ENCODE measurements around the gene FBXO40.

DNA sequence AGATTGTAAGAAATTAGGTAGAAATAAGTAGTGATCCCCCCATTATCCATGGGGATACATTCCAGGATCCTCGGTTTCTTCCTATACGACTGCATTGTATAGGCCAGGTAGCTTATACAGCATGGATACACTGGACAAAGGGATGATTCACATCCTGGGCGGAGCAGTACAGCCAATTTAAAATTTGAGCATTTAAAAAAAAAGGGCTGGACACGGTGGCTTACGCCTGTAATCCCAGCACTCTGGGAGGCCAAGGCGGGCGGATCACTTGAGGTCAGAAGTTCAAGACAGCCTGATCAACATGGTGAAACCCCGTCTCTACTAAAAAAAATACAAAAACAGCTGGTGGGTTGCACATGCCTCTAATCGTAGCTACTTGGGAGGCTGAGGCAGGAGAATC is 26.4 kb upstream of the FBXO40 start:
- TF ChIP-seq, protein P1, sequence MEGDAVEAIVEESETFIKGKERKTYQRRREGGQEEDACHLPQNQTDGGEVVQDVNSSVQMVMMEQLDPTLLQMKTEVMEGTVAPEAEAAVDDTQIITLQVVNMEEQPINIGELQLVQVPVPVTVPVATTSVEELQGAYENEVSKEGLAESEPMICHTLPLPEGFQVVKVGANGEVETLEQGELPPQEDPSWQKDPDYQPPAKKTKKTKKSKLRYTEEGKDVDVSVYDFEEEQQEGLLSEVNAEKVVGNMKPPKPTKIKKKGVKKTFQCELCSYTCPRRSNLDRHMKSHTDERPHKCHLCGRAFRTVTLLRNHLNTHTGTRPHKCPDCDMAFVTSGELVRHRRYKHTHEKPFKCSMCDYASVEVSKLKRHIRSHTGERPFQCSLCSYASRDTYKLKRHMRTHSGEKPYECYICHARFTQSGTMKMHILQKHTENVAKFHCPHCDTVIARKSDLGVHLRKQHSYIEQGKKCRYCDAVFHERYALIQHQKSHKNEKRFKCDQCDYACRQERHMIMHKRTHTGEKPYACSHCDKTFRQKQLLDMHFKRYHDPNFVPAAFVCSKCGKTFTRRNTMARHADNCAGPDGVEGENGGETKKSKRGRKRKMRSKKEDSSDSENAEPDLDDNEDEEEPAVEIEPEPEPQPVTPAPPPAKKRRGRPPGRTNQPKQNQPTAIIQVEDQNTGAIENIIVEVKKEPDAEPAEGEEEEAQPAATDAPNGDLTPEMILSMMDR (conservative IDR thresholded peaks at IDR 0.05; ENCODE audit: low read depth, low read length): no peak
- TF ChIP-seq EZH2 (IDR thresholded peaks at IDR 0.05; ENCODE audit: borderline replicate concordance, low read depth, low read length, poor library complexity, severe bottlenecking): no peak
